ENCODE data around the gene SF3B4. TPM values are rescaled to one million over a fixed set of nuclear protein-coding genes. Genes with fewer than 3 reads are reported as not detected.

The SF3B4 gene
- total RNA-seq, 4 donors from 2014 or later = 12.1 to 21.6 (median 14.0) TPM

- Histone ChIP-seq H3K4me1 (peaks cover 9 to 15% (median 12%) of the 10 kb centered on the region in 4 donors), H3K36me3 (peaks cover 0 to 26% (median 0%) of the 10 kb centered on the region in 4 donors), H3K4me3 (no peak overlapping the region), H3K9me3 (no peaks in the 10 kb centered on the region), H3K27ac (replicated peaks in 1 of 4) (no peak overlapping the region), H3K27me3 (no peaks in the 10 kb centered on the region)
- 85% methylated on average over 5 of the region's 5 CpGs for WGBS
- no peak for DNase-seq (ENCODE audit: extremely low spot score)
- intact Hi-C loops (cut with DNase I) = no loop called here
- TF ChIP-seq POLR2A (IDR thresholded peaks at IDR 0.05; ENCODE audit: low read depth) (no peak), EP300 (IDR thresholded peaks at IDR 0.05) (no peak), POLR2AphosphoS5 (IDR thresholded peaks at IDR 0.05) (no peak), CTCF (IDR thresholded peaks at IDR 0.05) (no peak)
Observed at GRCh38 chr1:149903836-149904491, 23.6 kb downstream of the SF3B4 start.

- Histone ChIP-seq H3K27ac (replicated peaks in 1 of 4) (peak within 1 kb of the TSS; percentile 86 to 92 (median 89)), H3K4me1 (peaks cover 9 to 16% (median 12%) of the 10 kb centered on the region in 4 donors), H3K36me3 (peaks cover 0 to 2% (median 0%) of the 10 kb centered on the region in 4 donors), H3K9me3 (no peaks in the 10 kb centered on the region), H3K27me3 (no peaks in the 10 kb centered on the region), H3K4me3 (peak within 1 kb of the TSS; percentile 60 to 73 (median 66))
- DNase-seq (ENCODE audit: extremely low spot score) = peak; percentile 97
- WGBS = 0% methylated on average over 24 of the region's 65 CpGs
- intact Hi-C loops (cut with DNase I) = no loop called here
- TF ChIP-seq POLR2AphosphoS5 (IDR thresholded peaks at IDR 0.05) = peak; percentile 98 to 99
- TF ChIP-seq EP300 (IDR thresholded peaks at IDR 0.05) = no peak
- peak; percentile 79 for TF ChIP-seq POLR2A (IDR thresholded peaks at IDR 0.05; ENCODE audit: low read depth)
Observed at GRCh38 chr1:149899460-149900284, 27.9 kb downstream of the SF3B4 start, which contains the start of gene BOLA1. Gene BOLA1, plus strand, starts transcription at chr1:149899568. Its CDS starts 492 bp downstream, at chr1:149900060.

GRCh38 chr1:149896575-149896974 lies 31.0 kb downstream of the SF3B4 start:
- WGBS = 96% methylated on average over 4 of the region's 4 CpGs
- H3K36me3 ChIP-seq = no peaks in the 10 kb centered on the region
- H3K27ac ChIP-seq (replicated peaks in 1 of 4) = no peak overlapping the region
- H3K9me3 ChIP-seq = no peaks in the 10 kb centered on the region
- no peak for DNase-seq (ENCODE audit: extremely low spot score)
- H3K4me3 ChIP-seq = no peak overlapping the region
- intact Hi-C loops (cut with DNase I) = no loop called here
- TF ChIP-seq POLR2A (IDR thresholded peaks at IDR 0.05; ENCODE audit: low read depth) (no peak), CTCF (IDR thresholded peaks at IDR 0.05) (no peak), POLR2AphosphoS5 (IDR thresholded peaks at IDR 0.05) (no peak), EP300 (IDR thresholded peaks at IDR 0.05) (no peak)
- H3K27me3 ChIP-seq = no peaks in the 10 kb centered on the region
- H3K4me1 ChIP-seq = peaks cover 9 to 16% (median 12%) of the 10 kb centered on the region in 4 donors

GRCh38 chr1:149888999-149889289 lies 38.7 kb downstream of the SF3B4 start:
- intact Hi-C loops (cut with DNase I) = no loop called here
- Histone ChIP-seq H3K4me1 (peaks cover 12 to 30% (median 20%) of the 10 kb centered on the region in 4 donors), H3K27ac (replicated peaks in 1 of 4) (peak overlapping the region; percentile 99 to 100 (median 99)), H3K4me3 (peak overlapping the region; percentile 66 to 92 (median 80)), H3K36me3 (no peaks in the 10 kb centered on the region), H3K27me3 (peaks cover 0 to 3% (median 0%) of the 10 kb centered on the region in 4 donors), H3K9me3 (no peaks in the 10 kb centered on the region)
- TF ChIP-seq CTCF (IDR thresholded peaks at IDR 0.05) (no peak), POLR2A (IDR thresholded peaks at IDR 0.05; ENCODE audit: low read depth) (no peak), EP300 (IDR thresholded peaks at IDR 0.05) (no peak), POLR2AphosphoS5 (IDR thresholded peaks at IDR 0.05) (no peak)
- 18% methylated on average over 6 of the region's 6 CpGs for WGBS
- DNase-seq (ENCODE audit: extremely low spot score) = no peak
